ENCODE measurements around the gene WNT4.

WNT4 gene

GRCh38 chr1:22143065-22144033, at the start of gene WNT4:
TSS of gene WNT4 (minus strand) at chr1:22143097. CDS start at chr1:22142922, 175 bp downstream.
- no peak within 1 kb of the TSS for H3K4me3 ChIP-seq (ENCODE audit: low read depth, low read length)
- DNase-seq (ENCODE audit: low read depth) = no peak
- no peak for TF ChIP-seq MAX (IDR thresholded peaks at IDR 0.05; ENCODE audit: low read depth, low read length)
- TF ChIP-seq POLR2A (IDR thresholded peaks at IDR 0.05; ENCODE audit: extremely low read depth, insufficient read length) = no peak
- no peak for TF ChIP-seq CTCF (IDR thresholded peaks at IDR 0.05; ENCODE audit: low read depth, low read length)
- no peak for TF ChIP-seq MYC (IDR thresholded peaks at IDR 0.05; ENCODE audit: low read depth, low read length)

- no peak for TF ChIP-seq POLR2A (IDR thresholded peaks at IDR 0.05; ENCODE audit: extremely low read depth, insufficient read length)
- TF ChIP-seq MAX (IDR thresholded peaks at IDR 0.05; ENCODE audit: low read depth, low read length) = no peak
- no peak for TF ChIP-seq CTCF (IDR thresholded peaks at IDR 0.05; ENCODE audit: low read depth, low read length)
- TF ChIP-seq MYC (IDR thresholded peaks at IDR 0.05; ENCODE audit: low read depth, low read length) = no peak
- H3K4me3 ChIP-seq (ENCODE audit: low read depth, low read length) = no peak overlapping the region
- no peak for DNase-seq (ENCODE audit: low read depth)
Measured at GRCh38 chr1:22190731-22191130, 47.8 kb upstream of the WNT4 start.

GRCh38 chr1:22190251-22190650, 47.4 kb upstream of the WNT4 start:
- H3K4me3 ChIP-seq (ENCODE audit: low read depth, low read length) = no peak overlapping the region
- no peak for DNase-seq (ENCODE audit: low read depth)
- TF ChIP-seq MYC (IDR thresholded peaks at IDR 0.05; ENCODE audit: low read depth, low read length) (no peak), CTCF (IDR thresholded peaks at IDR 0.05; ENCODE audit: low read depth, low read length) (no peak), MAX (IDR thresholded peaks at IDR 0.05; ENCODE audit: low read depth, low read length) (no peak), POLR2A (IDR thresholded peaks at IDR 0.05; ENCODE audit: extremely low read depth, insufficient read length) (no peak)

GRCh38 chr1:22189619-22190018, 46.7 kb upstream of the WNT4 start:
- no peak for DNase-seq (ENCODE audit: low read depth)
- TF ChIP-seq CTCF (IDR thresholded peaks at IDR 0.05; ENCODE audit: low read depth, low read length) = no peak
- TF ChIP-seq POLR2A (IDR thresholded peaks at IDR 0.05; ENCODE audit: extremely low read depth, insufficient read length) = no peak
- TF ChIP-seq MAX (IDR thresholded peaks at IDR 0.05; ENCODE audit: low read depth, low read length) = no peak
- TF ChIP-seq MYC (IDR thresholded peaks at IDR 0.05; ENCODE audit: low read depth, low read length) = no peak
- H3K4me3 ChIP-seq (ENCODE audit: low read depth, low read length) = no peak overlapping the region

- H3K4me3 ChIP-seq (ENCODE audit: low read depth, low read length) = no peak overlapping the region
- DNase-seq (ENCODE audit: low read depth) = no peak
Measured at GRCh38 chr1:22188914-22189313, 46.0 kb upstream of the WNT4 start.

More at GRCh38 chr1:22188914-22189313, 46.0 kb upstream of the WNT4 start:
- TF ChIP-seq MYC (IDR thresholded peaks at IDR 0.05; ENCODE audit: low read depth, low read length) = no peak
- no peak for TF ChIP-seq CTCF (IDR thresholded peaks at IDR 0.05; ENCODE audit: low read depth, low read length)
- TF ChIP-seq POLR2A (IDR thresholded peaks at IDR 0.05; ENCODE audit: extremely low read depth, insufficient read length) = no peak
- TF ChIP-seq MAX (IDR thresholded peaks at IDR 0.05; ENCODE audit: low read depth, low read length) = no peak

Measured in NB4 (cell line).